BE2C (cell line): ENCODE measurements around the gene SLC25A41.

ENCODE experiments used
- DNase-seq: peaks from one replicate; pipeline ENCODE4 v3.0.0-alpha.2; 2020
- H3K27me3 ChIP-seq: fragments of 250-450 bp; sonication (Bioruptor Pico); 2 replicates; pipeline ENCODE4 v1.5.1; 2020; ENCODE audit warnings: mild to moderate bottlenecking
- H3K36me3 ChIP-seq: fragments of 250-450 bp; sonication (Bioruptor Pico); 2 replicates; pipeline ENCODE4 v1.5.1; 2020; ENCODE audit warnings: mild to moderate bottlenecking
- H3K4me1 ChIP-seq: fragments of 250-450 bp; sonication (Bioruptor Pico); 2 replicates; pipeline ENCODE4 v1.5.1; 2020
- H3K4me3 ChIP-seq: 2 replicates; pipeline ENCODE4 v1.5.1; 2011; ENCODE audit warnings: low read depth, low read length
- H3K9me3 ChIP-seq: fragments of 250-450 bp; sonication (Bioruptor Pico); 2 replicates; pipeline ENCODE4 v1.5.1; 2020
- TF ChIP-seq, protein P1 (sequence below): IDR thresholded peaks from 2 replicates; pipeline ENCODE4 v1.5.1; 2012; ENCODE audit warnings: mild to moderate bottlenecking, low read depth, low read length

SLC25A41 gene

DNA sequence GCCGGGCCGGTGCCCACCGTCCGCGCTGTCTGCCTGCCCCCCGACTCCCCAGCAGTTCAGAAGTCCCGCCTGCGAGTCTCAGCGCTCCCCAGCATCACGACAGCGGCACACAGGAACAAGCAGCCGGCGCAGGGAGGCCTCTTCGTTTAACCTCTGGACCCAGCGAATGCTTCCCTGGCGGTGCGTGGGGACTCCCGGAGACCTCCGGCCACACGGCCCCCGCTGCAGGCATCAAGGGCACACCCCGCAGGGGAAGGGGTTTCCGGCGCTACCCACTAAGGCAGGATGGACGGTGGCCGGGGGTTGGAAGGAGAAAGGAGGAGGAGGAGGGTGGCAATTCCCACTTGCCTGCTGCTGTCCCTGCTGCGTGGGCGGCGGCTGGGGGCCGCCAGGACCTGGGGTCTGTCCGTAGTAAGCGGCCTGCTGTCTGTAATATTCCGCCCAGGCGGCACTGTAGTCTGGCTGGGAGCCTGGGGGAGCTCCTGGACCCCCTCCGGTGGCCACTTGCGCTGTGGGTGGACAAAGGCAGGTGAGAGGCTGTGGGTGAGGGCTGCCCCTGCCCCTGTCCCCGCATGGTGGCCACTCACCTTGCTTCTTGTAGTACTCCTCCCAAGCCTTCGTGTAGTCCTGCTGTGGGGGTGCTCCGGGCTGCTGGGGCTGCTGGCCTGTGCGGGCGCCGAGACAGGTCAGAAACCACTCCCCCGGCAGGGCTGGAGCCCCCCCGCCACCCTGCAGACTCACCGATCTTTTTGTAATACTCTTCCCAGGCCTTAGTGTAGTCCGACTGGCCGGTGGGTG lies 18.6 kb downstream of the SLC25A41 start:
- no peaks in the 10 kb centered on the region for H3K4me1 ChIP-seq
- DNase-seq, result no peak
- TF ChIP-seq, protein P1, sequence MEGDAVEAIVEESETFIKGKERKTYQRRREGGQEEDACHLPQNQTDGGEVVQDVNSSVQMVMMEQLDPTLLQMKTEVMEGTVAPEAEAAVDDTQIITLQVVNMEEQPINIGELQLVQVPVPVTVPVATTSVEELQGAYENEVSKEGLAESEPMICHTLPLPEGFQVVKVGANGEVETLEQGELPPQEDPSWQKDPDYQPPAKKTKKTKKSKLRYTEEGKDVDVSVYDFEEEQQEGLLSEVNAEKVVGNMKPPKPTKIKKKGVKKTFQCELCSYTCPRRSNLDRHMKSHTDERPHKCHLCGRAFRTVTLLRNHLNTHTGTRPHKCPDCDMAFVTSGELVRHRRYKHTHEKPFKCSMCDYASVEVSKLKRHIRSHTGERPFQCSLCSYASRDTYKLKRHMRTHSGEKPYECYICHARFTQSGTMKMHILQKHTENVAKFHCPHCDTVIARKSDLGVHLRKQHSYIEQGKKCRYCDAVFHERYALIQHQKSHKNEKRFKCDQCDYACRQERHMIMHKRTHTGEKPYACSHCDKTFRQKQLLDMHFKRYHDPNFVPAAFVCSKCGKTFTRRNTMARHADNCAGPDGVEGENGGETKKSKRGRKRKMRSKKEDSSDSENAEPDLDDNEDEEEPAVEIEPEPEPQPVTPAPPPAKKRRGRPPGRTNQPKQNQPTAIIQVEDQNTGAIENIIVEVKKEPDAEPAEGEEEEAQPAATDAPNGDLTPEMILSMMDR, result 0 out of 2 replicates have a peak, but pooled peaks have one; percentile 3
- no peak overlapping the region for H3K4me3 ChIP-seq
- no peaks in the 10 kb centered on the region for H3K9me3 ChIP-seq
- no peaks in the 10 kb centered on the region for H3K27me3 ChIP-seq
- peaks cover 65% of the 10 kb centered on the region for H3K36me3 ChIP-seq

DNA sequence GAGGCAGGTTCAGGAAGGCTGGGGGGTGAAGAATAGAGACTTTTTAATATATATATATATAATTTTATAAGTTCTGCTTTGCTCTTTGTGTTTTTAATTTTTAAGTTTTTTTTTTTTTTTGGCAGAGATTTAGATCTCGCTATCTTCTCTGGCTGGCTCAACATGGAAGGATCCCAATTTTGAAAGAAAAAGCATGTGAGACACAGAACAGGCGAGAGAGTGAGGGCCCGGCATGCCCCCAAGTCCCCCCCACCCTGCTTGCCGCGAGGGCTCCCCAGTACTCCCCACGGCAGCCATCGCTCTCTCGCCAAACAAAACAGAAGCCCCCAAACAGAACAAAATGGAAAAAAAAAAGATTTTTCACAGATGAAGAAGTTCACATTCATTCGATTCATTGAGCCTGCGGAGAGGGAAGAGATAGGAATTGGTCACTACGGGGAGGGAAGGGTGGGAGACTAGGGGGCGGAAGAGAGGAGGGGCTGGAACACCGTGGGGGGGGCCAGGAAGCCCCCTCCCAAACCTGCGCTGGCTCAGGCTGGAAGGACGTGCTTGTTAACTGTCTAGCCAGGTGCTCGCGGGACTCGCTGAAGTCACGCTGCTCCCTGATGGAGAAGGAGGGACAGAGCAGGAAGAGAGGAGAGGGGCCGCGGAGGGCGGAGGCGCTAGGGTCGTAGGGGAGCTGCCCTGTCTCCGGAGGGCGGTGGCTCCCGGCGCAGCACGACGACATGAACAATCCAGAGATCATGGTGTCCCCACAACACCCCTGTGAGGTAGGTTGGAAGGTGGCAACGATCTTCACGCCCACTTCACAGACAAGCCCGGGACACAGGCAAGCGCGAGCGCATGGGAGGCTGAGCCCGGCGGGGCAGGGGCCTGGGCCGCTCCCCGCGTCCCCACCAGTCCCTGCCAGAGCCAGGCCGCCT lies 19.6 kb downstream of the SLC25A41 start:
- Histone ChIP-seq H3K36me3 (peaks cover 55% of the 10 kb centered on the region), H3K9me3 (no peaks in the 10 kb centered on the region), H3K4me3 (no peak overlapping the region), H3K27me3 (no peaks in the 10 kb centered on the region), H3K4me1 (no peaks in the 10 kb centered on the region)
- TF ChIP-seq, protein P1, result no peak
- no peak for DNase-seq

DNA sequence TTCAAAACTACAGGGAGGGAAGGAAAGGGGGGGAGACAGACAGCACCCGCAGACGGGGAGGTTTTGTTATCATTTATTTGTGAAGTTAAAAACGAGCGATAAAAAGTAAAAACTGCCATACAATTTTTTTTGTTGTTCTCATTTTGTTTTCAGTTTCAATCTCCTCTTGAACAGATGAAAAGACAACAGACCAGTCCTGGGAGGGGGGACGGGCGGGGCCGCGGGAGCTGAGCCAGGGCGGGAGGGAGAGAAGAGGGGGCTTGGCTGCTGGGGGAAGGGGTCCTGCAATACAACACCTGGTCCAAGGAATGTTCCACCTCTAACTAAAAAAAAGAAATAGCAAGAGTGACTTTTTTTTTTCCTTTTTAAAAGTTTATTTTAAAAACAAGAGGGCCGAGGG lies 20.3 kb downstream of the SLC25A41 start:
- DNase-seq, result no peak
- Histone ChIP-seq H3K36me3 (peaks cover 48% of the 10 kb centered on the region), H3K4me3 (no peak overlapping the region), H3K4me1 (no peaks in the 10 kb centered on the region), H3K27me3 (no peaks in the 10 kb centered on the region), H3K9me3 (no peaks in the 10 kb centered on the region)
- TF ChIP-seq, protein P1, result no peak

DNA sequence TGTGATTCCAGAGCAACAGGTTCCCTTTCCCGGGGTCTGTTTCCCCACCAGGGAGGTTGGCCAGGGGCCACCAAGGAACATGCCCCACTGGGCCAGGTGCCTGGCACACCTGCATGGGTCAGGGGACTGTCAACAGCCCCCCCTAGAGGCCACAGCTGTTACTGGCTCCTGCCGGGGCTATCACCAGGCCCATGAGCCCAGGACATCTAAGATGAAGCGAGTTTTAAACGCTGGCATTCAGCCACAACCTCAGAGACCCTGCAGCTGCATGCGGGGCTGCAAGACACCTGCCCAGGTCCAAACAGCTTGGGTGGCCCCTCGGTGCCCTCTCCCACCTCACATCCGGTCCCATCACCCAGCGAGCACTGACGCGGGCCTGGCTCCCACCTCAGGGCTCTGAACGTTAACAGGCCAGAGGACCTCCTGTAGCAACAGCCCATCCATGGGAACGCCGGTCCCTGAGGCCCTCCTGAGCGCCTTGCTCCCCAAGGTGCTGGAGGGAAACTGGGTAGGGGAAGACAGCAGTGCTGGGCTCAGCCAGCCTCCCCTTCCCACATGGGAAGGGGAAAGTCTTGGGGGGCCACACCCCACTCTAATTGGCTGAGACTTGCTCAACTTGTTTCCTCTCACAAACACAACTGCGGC lies 21.0 kb downstream of the SLC25A41 start:
- Histone ChIP-seq H3K27me3 (no peaks in the 10 kb centered on the region), H3K9me3 (no peaks in the 10 kb centered on the region), H3K4me3 (no peak overlapping the region), H3K36me3 (peaks cover 41% of the 10 kb centered on the region), H3K4me1 (no peaks in the 10 kb centered on the region)
- DNase-seq, result peak; percentile 60
- TF ChIP-seq, protein P1, result peak; percentile 75

DNA sequence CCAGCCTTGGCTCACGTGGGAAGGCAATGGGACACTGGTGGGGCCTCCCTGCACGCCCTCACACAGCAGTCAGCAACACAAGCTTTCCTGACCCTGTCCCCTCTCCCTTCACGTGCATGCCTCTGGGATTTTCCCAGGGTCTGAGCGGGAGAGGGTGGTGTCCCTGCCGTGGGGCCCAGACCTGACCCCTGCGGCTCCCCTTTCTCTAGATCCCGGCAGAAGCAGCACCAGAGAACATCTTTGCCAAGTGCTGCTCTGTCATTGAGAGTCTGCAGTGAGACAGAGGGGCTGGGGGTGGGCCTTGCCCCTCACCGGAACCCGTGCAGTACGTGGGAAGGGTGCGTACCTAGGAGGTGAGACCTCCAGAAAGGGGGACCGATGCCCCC lies 21.5 kb downstream of the SLC25A41 start:
- H3K4me1 ChIP-seq, result no peaks in the 10 kb centered on the region
- peaks cover 36% of the 10 kb centered on the region for H3K36me3 ChIP-seq
- no peaks in the 10 kb centered on the region for H3K9me3 ChIP-seq
- TF ChIP-seq, protein P1, result no peak
- DNase-seq, result no peak
- no peak overlapping the region for H3K4me3 ChIP-seq
- no peaks in the 10 kb centered on the region for H3K27me3 ChIP-seq
